Mesenchymal stem cell (in vitro differentiated cells and primary cell): ENCODE measurements around the gene SCN1A.

Experiments used
- DNase-seq: peaks from one replicate; pipeline ENCODE4 v3.0.0-alpha.2; 2013
- H2AFZ ChIP-seq: one replicate; pipeline ENCODE4 v1.6.1; 2013; ENCODE audit warnings: low read depth, mild to moderate bottlenecking, control low read depth, inconsistent platforms, low read length, moderate library complexity
- H2AK5ac ChIP-seq: 2 replicates; pipeline ENCODE4 v1.6.1; 2013; ENCODE audit warnings: low read length, moderate library complexity, mild to moderate bottlenecking, inconsistent platforms; ENCODE audit not compliant: severe bottlenecking
- H2BK120ac ChIP-seq: one replicate; pipeline ENCODE4 v1.6.1; 2013; ENCODE audit warnings: low read depth, mild to moderate bottlenecking, inconsistent platforms, low read length, moderate library complexity
- H2BK12ac ChIP-seq, 2 experiments: one replicate each; pipeline ENCODE4 v1.6.1; 2013; ENCODE audit warnings: inconsistent platforms in 2 of 2, low read length in 2 of 2, mild to moderate bottlenecking in 2 of 2, moderate library complexity in 2 of 2, control low read depth in 1 of 2
- H2BK15ac ChIP-seq: one replicate; pipeline ENCODE4 v1.6.1; 2013; ENCODE audit warnings: mild to moderate bottlenecking, low read depth, inconsistent platforms; ENCODE audit not compliant: poor library complexity, severe bottlenecking
- H2BK5ac ChIP-seq: 2 replicates; pipeline ENCODE4 v1.6.1; 2013; ENCODE audit warnings: low read depth, mild to moderate bottlenecking, low read length, control low read depth, inconsistent platforms; ENCODE audit not compliant: poor library complexity, severe bottlenecking
- H3K14ac ChIP-seq, 2 experiments: one replicate each; pipeline ENCODE4 v1.6.1; 2013; ENCODE audit warnings: inconsistent platforms in 2 of 2, low read length in 2 of 2, control low read depth in 1 of 2, mild to moderate bottlenecking in 1 of 2, moderate library complexity in 1 of 2
- H3K18ac ChIP-seq, 2 experiments: one replicate each; pipeline ENCODE4 v1.6.1; 2013; ENCODE audit warnings: inconsistent platforms in 2 of 2, low read length in 2 of 2, control low read depth in 1 of 2, low read depth in 1 of 2, mild to moderate bottlenecking in 1 of 2
- H3K23ac ChIP-seq, 2 experiments: one replicate each; pipeline ENCODE4 v1.6.1; 2013; ENCODE audit warnings: inconsistent platforms in 2 of 2, low read length in 2 of 2, mild to moderate bottlenecking in 2 of 2, moderate library complexity in 2 of 2, control low read depth in 1 of 2
- H3K27ac ChIP-seq: 2 replicates; pipeline ENCODE4 v1.5.1; 2013; ENCODE audit warnings: mild to moderate bottlenecking, moderate library complexity, low read length, control low read depth, inconsistent platforms; ENCODE audit not compliant: poor library complexity, severe bottlenecking
- H3K27me3 ChIP-seq, 2 experiments: 2 replicates each; pipeline versions ENCODE4 v1.6.1 to v1.7.0; 2013; ENCODE audit warnings: low read length in 2 of 2, mild to moderate bottlenecking in 2 of 2, moderate library complexity in 2 of 2, control low read depth in 1 of 2, inconsistent platforms in 1 of 2; ENCODE audit not compliant: control insufficient read depth in 1 of 2, insufficient read depth in 1 of 2
- H3K36me3 ChIP-seq, 2 experiments: 2 replicates each; pipeline versions ENCODE4 v1.6.1 to v1.7.0; 2013; ENCODE audit warnings: low read length in 2 of 2, control low read depth in 1 of 2, inconsistent platforms in 1 of 2, low read depth in 1 of 2, mild to moderate bottlenecking in 1 of 2; ENCODE audit not compliant: insufficient read depth in 2 of 2, control insufficient read depth in 1 of 2
- H3K4ac ChIP-seq, 2 experiments: one replicate each; pipeline ENCODE4 v1.6.1; 2013; ENCODE audit warnings: inconsistent platforms in 2 of 2, low read length in 2 of 2, mild to moderate bottlenecking in 2 of 2, moderate library complexity in 2 of 2, control low read depth in 1 of 2, low read depth in 1 of 2
- H3K4me1 ChIP-seq: 2 replicates; pipeline ENCODE4 v1.6.1; 2013; ENCODE audit warnings: low read depth, low read length, control low read depth; ENCODE audit not compliant: control insufficient read depth, insufficient read depth
- H3K4me2 ChIP-seq: 2 replicates; pipeline ENCODE4 v1.6.1; 2013; ENCODE audit warnings: low read length, mild to moderate bottlenecking, inconsistent platforms; ENCODE audit not compliant: poor library complexity, severe bottlenecking
- H3K4me3 ChIP-seq, 2 experiments: 2 replicates each; pipeline versions ENCODE4 v1.5.1 to v1.7.0; 2013; ENCODE audit warnings: low read length in 2 of 2, mild to moderate bottlenecking in 2 of 2, control low read depth in 1 of 2, low read depth in 1 of 2; ENCODE audit not compliant: insufficient read depth in 1 of 2
- H3K79me1 ChIP-seq: replicated peaks from 2 replicates; pipeline ENCODE4 v1.6.1; 2013; ENCODE audit warnings: mild to moderate bottlenecking, control low read depth, low read length, inconsistent platforms; ENCODE audit not compliant: poor library complexity, severe bottlenecking
- H3K9ac ChIP-seq: 2 replicates; pipeline ENCODE4 v1.7.0; 2013; ENCODE audit warnings: mild to moderate bottlenecking, low read length, moderate library complexity
- H3K9me3 ChIP-seq: 2 replicates; pipeline ENCODE4 v1.7.0; 2013; ENCODE audit warnings: mild to moderate bottlenecking, low read length; ENCODE audit not compliant: control insufficient read depth
- H4K8ac ChIP-seq: one replicate; pipeline ENCODE4 v1.6.1; 2013; ENCODE audit warnings: inconsistent platforms, mild to moderate bottlenecking, low read length, moderate library complexity
- H4K91ac ChIP-seq: one replicate; pipeline ENCODE4 v1.6.1; 2013; ENCODE audit warnings: mild to moderate bottlenecking, low read length, inconsistent platforms
- WGBS: methylation state at CpG from one replicate; pipeline ENCODE4 v1.1.7; 2013; ENCODE audit warnings: mixed read lengths; 5-methylcytosine and 5-hydroxymethylcytosine counted together

The SCN1A gene

DNA sequence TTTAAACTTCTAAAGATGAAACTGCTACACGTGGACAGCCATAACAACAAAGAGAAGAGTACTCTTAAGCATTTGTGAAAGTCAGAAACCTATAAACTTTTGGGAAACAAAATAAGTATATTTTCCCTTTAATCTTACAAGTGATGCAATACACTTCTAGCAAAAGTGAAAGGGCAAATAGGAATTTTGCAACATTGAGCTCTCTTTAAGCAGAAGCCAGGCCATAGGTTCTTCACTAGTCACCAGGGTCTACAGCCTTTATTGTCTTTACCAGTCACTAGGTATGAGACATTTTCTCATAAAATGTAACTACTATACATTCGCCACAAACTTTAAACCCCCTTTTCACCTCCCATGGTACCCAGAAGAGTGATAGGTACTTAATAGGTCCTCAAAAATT, 37.5 kb downstream of the SCN1A start:
- H2BK120ac ChIP-seq: peak overlapping the region; percentile 34
- no peak overlapping the region for H3K4me2 ChIP-seq
- no peaks in the 10 kb centered on the region for H3K79me1 ChIP-seq
- H3K36me3 ChIP-seq: no peaks in the 10 kb centered on the region
- H3K9ac ChIP-seq: no peak overlapping the region
- no peak overlapping the region for H3K14ac ChIP-seq
- H3K18ac ChIP-seq: no peak overlapping the region
- no peak overlapping the region for H3K4ac ChIP-seq
- no peak overlapping the region for H2BK15ac ChIP-seq
- H2BK12ac ChIP-seq: no peak overlapping the region
- H3K23ac ChIP-seq: no peak overlapping the region
- H4K8ac ChIP-seq: no peak overlapping the region
- no peak overlapping the region for H3K27ac ChIP-seq
- no peak overlapping the region for H4K91ac ChIP-seq
- peak; percentile 14 for DNase-seq
- H3K27me3 ChIP-seq: no peaks in the 10 kb centered on the region
- H3K4me3 ChIP-seq: no peak overlapping the region
- H3K9me3 ChIP-seq: no peaks in the 10 kb centered on the region
- no peak overlapping the region for H2AFZ ChIP-seq
- H2AK5ac ChIP-seq: no peak overlapping the region
- H3K4me1 ChIP-seq: no peaks in the 10 kb centered on the region
- H2BK5ac ChIP-seq: no peak overlapping the region
- WGBS: no CpG with 5 or more reads among the region's 2 CpGs

DNA sequence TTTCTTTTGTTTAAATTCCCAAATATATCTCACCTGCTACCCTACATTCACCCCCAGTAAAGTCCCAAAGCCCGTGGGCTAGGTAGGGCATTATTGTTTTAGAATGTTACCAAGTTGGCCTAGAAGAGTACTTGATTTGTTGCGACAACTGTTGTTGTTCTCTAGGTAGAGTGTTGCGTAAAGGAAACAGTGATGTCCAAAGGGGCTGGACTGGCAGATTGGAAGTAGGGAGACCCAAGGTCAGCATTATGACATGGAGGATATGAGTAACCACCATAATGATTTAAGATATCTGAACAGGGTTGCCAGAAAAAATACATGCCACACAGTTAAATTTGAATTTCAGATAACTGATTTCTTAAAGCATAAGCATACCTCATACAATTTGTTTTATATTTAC, 39.2 kb downstream of the SCN1A start:
- no peaks in the 10 kb centered on the region for H3K79me1 ChIP-seq
- H3K4me2 ChIP-seq: no peak overlapping the region
- H4K8ac ChIP-seq: no peak overlapping the region
- H3K18ac ChIP-seq: no peak overlapping the region
- no peak overlapping the region for H3K4me3 ChIP-seq
- H2BK12ac ChIP-seq: no peak overlapping the region
- H2AFZ ChIP-seq: no peak overlapping the region
- H3K9me3 ChIP-seq: no peaks in the 10 kb centered on the region
- H2AK5ac ChIP-seq: no peak overlapping the region
- no peak overlapping the region for H2BK5ac ChIP-seq
- H2BK15ac ChIP-seq: no peak overlapping the region
- H3K4me1 ChIP-seq: no peaks in the 10 kb centered on the region
- H3K9ac ChIP-seq: no peak overlapping the region
- H3K23ac ChIP-seq: no peak overlapping the region
- H3K14ac ChIP-seq: no peak overlapping the region
- no peak overlapping the region for H2BK120ac ChIP-seq
- H4K91ac ChIP-seq: no peak overlapping the region
- no peaks in the 10 kb centered on the region for H3K36me3 ChIP-seq
- WGBS: 79% methylated on average over 3 of the region's 3 CpGs
- no peak overlapping the region for H3K27ac ChIP-seq
- H3K27me3 ChIP-seq: no peaks in the 10 kb centered on the region
- DNase-seq: no peak
- no peak overlapping the region for H3K4ac ChIP-seq

DNA sequence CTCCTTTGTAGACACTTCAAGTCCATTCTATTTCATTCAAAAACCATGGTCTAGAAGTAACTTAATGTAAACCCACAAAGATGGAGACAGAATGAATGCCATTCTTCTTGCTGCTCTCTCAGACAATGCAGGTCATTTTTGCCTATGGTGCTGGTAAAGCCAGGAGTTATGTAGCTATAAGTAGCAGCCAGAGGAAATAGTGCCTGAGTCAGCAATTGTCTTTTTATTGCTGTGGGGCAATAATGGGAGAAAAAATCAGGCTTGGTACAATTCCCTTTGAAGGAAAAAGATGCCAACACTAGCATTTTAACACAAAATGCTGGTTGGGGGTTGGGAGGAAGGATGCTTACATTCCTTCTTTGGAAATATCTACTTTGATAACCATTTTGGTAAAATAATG, 43.5 kb downstream of the SCN1A start:
- Histone ChIP-seq H2AFZ (no peak overlapping the region), H3K4me2 (no peak overlapping the region), H3K27me3 (no peaks in the 10 kb centered on the region), H2BK15ac (no peak overlapping the region), H3K4ac (no peak overlapping the region), H4K8ac (no peak overlapping the region), H2BK5ac (no peak overlapping the region), H3K4me3 (no peak overlapping the region), H3K27ac (no peak overlapping the region), H3K9ac (no peak overlapping the region), H3K14ac (no peak overlapping the region), H2BK120ac (no peak overlapping the region), H4K91ac (no peak overlapping the region), H3K4me1 (no peaks in the 10 kb centered on the region), H3K9me3 (no peaks in the 10 kb centered on the region), H2AK5ac (no peak overlapping the region), H3K36me3 (no peaks in the 10 kb centered on the region), H3K23ac (no peak overlapping the region), H3K18ac (no peak overlapping the region), H3K79me1 (no peaks in the 10 kb centered on the region), H2BK12ac (no peak overlapping the region)
- no peak for DNase-seq

DNA sequence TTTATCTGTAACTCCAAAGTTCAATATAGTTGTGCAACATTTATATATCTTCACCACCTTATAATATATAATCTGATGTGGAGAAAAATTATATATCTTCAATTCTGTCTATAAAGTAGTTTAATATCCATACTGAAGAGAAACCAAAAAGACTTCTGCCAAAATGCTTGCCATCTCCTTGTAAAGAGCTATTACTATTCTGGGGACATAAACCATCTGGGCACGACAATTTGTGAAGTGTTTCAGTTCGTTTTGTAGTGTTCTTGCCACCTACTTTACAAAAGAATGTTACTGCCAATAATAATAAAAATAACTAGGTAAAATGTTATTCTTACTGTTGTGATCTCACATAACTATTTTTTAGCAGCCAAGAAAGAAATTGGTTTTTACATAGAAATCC, 45.1 kb downstream of the SCN1A start:
- no peak overlapping the region for H3K14ac ChIP-seq
- H4K91ac ChIP-seq: no peak overlapping the region
- no peak overlapping the region for H3K4me2 ChIP-seq
- no peak overlapping the region for H3K23ac ChIP-seq
- H4K8ac ChIP-seq: no peak overlapping the region
- no peaks in the 10 kb centered on the region for H3K9me3 ChIP-seq
- H3K9ac ChIP-seq: no peak overlapping the region
- H2BK5ac ChIP-seq: no peak overlapping the region
- H2BK15ac ChIP-seq: no peak overlapping the region
- no peak overlapping the region for H2AFZ ChIP-seq
- H2BK12ac ChIP-seq: no peak overlapping the region
- no peak overlapping the region for H3K18ac ChIP-seq
- H3K27me3 ChIP-seq: no peaks in the 10 kb centered on the region
- no peak overlapping the region for H3K27ac ChIP-seq
- H3K79me1 ChIP-seq: no peaks in the 10 kb centered on the region
- no peaks in the 10 kb centered on the region for H3K4me1 ChIP-seq
- no peak overlapping the region for H3K4me3 ChIP-seq
- H3K36me3 ChIP-seq: no peaks in the 10 kb centered on the region
- no peak overlapping the region for H2AK5ac ChIP-seq
- no peak overlapping the region for H2BK120ac ChIP-seq
- no peak for DNase-seq
- no CpG with 5 or more reads among the region's 2 CpGs for WGBS
- H3K4ac ChIP-seq: no peak overlapping the region
